COR-L47 (cell line): ENCODE data around the gene CLCNKB.
"Not testable (repeated sequence)": the region's sequence is repeated elsewhere in the genome, so short reads cannot be mapped to it uniquely, and the experiment has no call there.

ENCODE experiments used
- DNase-seq: peaks from one replicate; lab custom pipeline; 2025; lab: John Stamatoyannopoulos, UW

The CLCNKB gene

GRCh38 chr1:16033103-16033632 is 10.4 kb upstream of the CLCNKB start:
- not testable (repeated sequence) for DNase-seq

- not testable (repeated sequence) for DNase-seq
Observed at GRCh38 chr1:16036461-16036860, 7.1 kb upstream of the CLCNKB start.

- DNase-seq, result no peak
Observed at GRCh38 chr1:16038620-16038912, 5.0 kb upstream of the CLCNKB start.

- DNase-seq, result not testable (repeated sequence)
Observed at GRCh38 chr1:16039871-16040270, 3.7 kb upstream of the CLCNKB start.

GRCh38 chr1:16041200-16041599 is 2.4 kb upstream of the CLCNKB start:
- no peak for DNase-seq

- DNase-seq, result no peak
Observed at GRCh38 chr1:16042096-16042495, 1.5 kb upstream of the CLCNKB start.

GRCh38 chr1:16042654-16043053 is 928 bp upstream of the CLCNKB start:
- not testable (repeated sequence) for DNase-seq

GRCh38 chr1:16043950-16044349 is 368 bp downstream of the CLCNKB start:
- DNase-seq, result no peak

GRCh38 chr1:16046842-16047241 is 3.3 kb downstream of the CLCNKB start:
- DNase-seq, result no peak

- DNase-seq, result no peak
Observed at GRCh38 chr1:16047791-16048475, 4.4 kb downstream of the CLCNKB start.

- no peak for DNase-seq
Observed at GRCh38 chr1:16048573-16049189, 5.1 kb downstream of the CLCNKB start.

GRCh38 chr1:16050328-16050727 is 6.7 kb downstream of the CLCNKB start:
- DNase-seq, result no peak

- no peak for DNase-seq
Observed at GRCh38 chr1:16051039-16051438, 7.5 kb downstream of the CLCNKB start.

- DNase-seq, result not testable (repeated sequence)
Observed at GRCh38 chr1:16051949-16052348, 8.4 kb downstream of the CLCNKB start.

GRCh38 chr1:16053781-16054502 is 10.4 kb downstream of the CLCNKB start:
- DNase-seq, result no peak

GRCh38 chr1:16054598-16055540 is 11.3 kb downstream of the CLCNKB start:
- DNase-seq, result no peak

GRCh38 chr1:16055613-16056520 is 12.3 kb downstream of the CLCNKB start:
- DNase-seq, result peak; percentile 92

- not testable (repeated sequence) for DNase-seq
Observed at GRCh38 chr1:16056521-16056912, 12.9 kb downstream of the CLCNKB start.

GRCh38 chr1:16057314-16057915 is 13.8 kb downstream of the CLCNKB start:
- not testable (repeated sequence) for DNase-seq

GRCh38 chr1:16058394-16059120 is 15.0 kb downstream of the CLCNKB start:
- DNase-seq, result not testable (repeated sequence)
